ENCODE measurements around the gene C6orf89. TPM values are rescaled to one million over a fixed set of nuclear protein-coding genes. Genes with fewer than 3 reads are reported as not detected.
"Not testable (repeated sequence)": the region's sequence is repeated elsewhere in the genome, so short reads cannot be mapped to it uniquely, and the experiment has no call there.

C6orf89 gene
- total RNA-seq, 1 experiment from 2014 or later = 22.4 TPM

- no peak for DNase-seq (ENCODE audit: extremely low read depth, low read depth)
These were observed 31.9 kb downstream of the C6orf89 start for GRCh38 chr6:36917541-36918193.

- no peak for DNase-seq (ENCODE audit: extremely low read depth, low read depth)
These were observed 34.3 kb downstream of the C6orf89 start for GRCh38 chr6:36920049-36920448.

GRCh38 chr6:36920546-36920945 lies 34.8 kb downstream of the C6orf89 start:
- DNase-seq (ENCODE audit: extremely low read depth, low read depth) = no peak

- DNase-seq (ENCODE audit: extremely low read depth, low read depth) = no peak
These were observed 38.4 kb downstream of the C6orf89 start for GRCh38 chr6:36924131-36924530.

GRCh38 chr6:36924778-36925374 lies 39.1 kb downstream of the C6orf89 start:
- no peak for DNase-seq (ENCODE audit: extremely low read depth, low read depth)

GRCh38 chr6:36925809-36926208 lies 40.1 kb downstream of the C6orf89 start:
- no peak for DNase-seq (ENCODE audit: extremely low read depth, low read depth)

- DNase-seq (ENCODE audit: extremely low read depth, low read depth) = no peak
These were observed 41.2 kb downstream of the C6orf89 start for GRCh38 chr6:36926708-36927513.

GRCh38 chr6:36927691-36928546 lies 42.2 kb downstream of the C6orf89 start:
- no peak for DNase-seq (ENCODE audit: extremely low read depth, low read depth)

- no peak for DNase-seq (ENCODE audit: extremely low read depth, low read depth)
These were observed 42.8 kb downstream of the C6orf89 start for GRCh38 chr6:36928547-36928918.

GRCh38 chr6:36929152-36929551 lies 43.4 kb downstream of the C6orf89 start:
- no peak for DNase-seq (ENCODE audit: extremely low read depth, low read depth)

- no peak for DNase-seq (ENCODE audit: extremely low read depth, low read depth)
These were observed 43.9 kb downstream of the C6orf89 start for GRCh38 chr6:36929607-36930006.

GRCh38 chr6:36930483-36930882 lies 44.7 kb downstream of the C6orf89 start:
- DNase-seq (ENCODE audit: extremely low read depth, low read depth) = no peak

GRCh38 chr6:36933102-36933501 lies 47.4 kb downstream of the C6orf89 start:
- no peak for DNase-seq (ENCODE audit: extremely low read depth, low read depth)

- no peak for DNase-seq (ENCODE audit: extremely low read depth, low read depth)
These were observed 47.8 kb downstream of the C6orf89 start for GRCh38 chr6:36933519-36933918.

- DNase-seq (ENCODE audit: extremely low read depth, low read depth) = no peak
These were observed 49.1 kb downstream of the C6orf89 start for GRCh38 chr6:36934901-36935300.

GRCh38 chr6:36936824-36937223 lies 51.1 kb downstream of the C6orf89 start:
- no peak for DNase-seq (ENCODE audit: extremely low read depth, low read depth)

GRCh38 chr6:36937896-36938295 lies 52.1 kb downstream of the C6orf89 start:
- no peak for DNase-seq (ENCODE audit: extremely low read depth, low read depth)

- DNase-seq (ENCODE audit: extremely low read depth, low read depth) = no peak
These were observed 52.8 kb downstream of the C6orf89 start for GRCh38 chr6:36938536-36938935.

- not testable (repeated sequence) for DNase-seq (ENCODE audit: extremely low read depth, low read depth)
These were observed 53.3 kb downstream of the C6orf89 start for GRCh38 chr6:36939005-36939404.

GRCh38 chr6:36940027-36940426 lies 54.3 kb downstream of the C6orf89 start:
- no peak for DNase-seq (ENCODE audit: extremely low read depth, low read depth)

GRCh38 chr6:36941561-36941960 lies 55.8 kb downstream of the C6orf89 start:
- DNase-seq (ENCODE audit: extremely low read depth, low read depth) = not testable (repeated sequence)
